A673 (cell line): ENCODE data around the gene ATAT1. TPM values are rescaled to one million over a fixed set of nuclear protein-coding genes. Genes with fewer than 3 reads are reported as not detected.

ENCODE experiments used
- BruUV-seq: library from RNA; stranded (reverse); fragments of 400-500 nt; replicated peaks from 2 replicates; lab custom pipeline; 2021; lab: Mats Ljungman, UMichigan
- CTCF ChIA-PET: fragments of 300-600 bp; sonication (Branson Sonifier 250); formaldehyde crosslinking; loops from one replicate; lab custom pipeline; 2022; ENCODE audit warnings: antibody characterized with exemption; lab: Charles Lee
- POLR2A ChIA-PET: fragments of 300-600 bp; sonication (Branson Sonifier 250); formaldehyde crosslinking; loops from one replicate; lab custom pipeline; 2022; ENCODE audit warnings: antibody characterized with exemption; ENCODE audit not compliant: low non-redundant PET; lab: Charles Lee
- DNase-seq: peaks from one replicate; pipeline ENCODE4 v3.0.0-alpha.2; 2015; ENCODE audit warnings: low spot score
- H3K27ac ChIP-seq: fragments of 200-600 bp; sonication (generic); 2 replicates; pipeline ENCODE4 v1.5.1; 2016; ENCODE audit warnings: mixed run types, low read depth, mild to moderate bottlenecking, mixed read lengths, antibody characterized with exemption, low read length; ENCODE audit not compliant: poor library complexity, severe bottlenecking
- H3K27me3 ChIP-seq: fragments of 200-600 bp; sonication (generic); replicated peaks from 2 replicates; pipeline ENCODE4 v1.6.1; 2017; ENCODE audit warnings: mixed run types, low read depth, mild to moderate bottlenecking, mixed read lengths, antibody characterized with exemption, low read length; ENCODE audit not compliant: insufficient read depth, poor library complexity
- H3K36me3 ChIP-seq: fragments of 200-600 bp; sonication (generic); 2 replicates; pipeline ENCODE4 v1.6.1; 2016; ENCODE audit warnings: mixed run types, mild to moderate bottlenecking, mixed read lengths, antibody characterized with exemption, low read length; ENCODE audit not compliant: insufficient read depth, poor library complexity, severe bottlenecking
- H3K4me1 ChIP-seq: fragments of 200-600 bp; sonication (generic); 2 replicates; pipeline ENCODE4 v1.6.1; 2017; ENCODE audit warnings: mixed run types, mild to moderate bottlenecking, mixed read lengths, antibody characterized with exemption, low read length; ENCODE audit not compliant: insufficient read depth, poor library complexity, severe bottlenecking
- H3K4me3 ChIP-seq: fragments of 200-600 bp; sonication (generic); 2 replicates; pipeline ENCODE4 v1.5.1; 2016; ENCODE audit warnings: low read depth, mixed run types, mild to moderate bottlenecking, mixed read lengths, low read length; ENCODE audit not compliant: poor library complexity, severe bottlenecking
- H3K9me3 ChIP-seq: fragments of 200-600 bp; sonication (generic); 2 replicates; pipeline ENCODE4 v1.6.1; 2016; ENCODE audit warnings: mixed run types, low read depth, mild to moderate bottlenecking, mixed read lengths, antibody characterized with exemption, low read length; ENCODE audit not compliant: poor library complexity, severe bottlenecking
- EZH2 ChIP-seq: fragments of 200-600 bp; sonication (generic); IDR thresholded peaks from 2 replicates; pipeline ENCODE4 v1.6.1; 2017; ENCODE audit warnings: borderline replicate concordance, low read depth, mild to moderate bottlenecking, mixed read lengths, antibody characterized with exemption, low read length; ENCODE audit not compliant: poor library complexity, severe bottlenecking
- intact Hi-C: fragments of 100-400 bp; cut with micrococcal nuclease; formaldehyde crosslinking; loops from one replicate; pipeline ENCODE4 v1.10.0; 2022; ENCODE audit not compliant: unreplicated experiment
- total RNA-seq: library from RNA; stranded (reverse); gene quantifications from 2 replicates; pipeline ENCODE4 v1.2.3, GENCODE V29; 2021
- TF ChIP-seq, protein P1 (sequence below): fragments of 300-800, 200-600 bp; sonication (generic); conservative IDR thresholded peaks from 2 replicates; pipeline ENCODE4 v1.5.1; 2017; ENCODE audit warnings: low read depth, mild to moderate bottlenecking, antibody characterized with exemption, low read length, moderate library complexity, mixed read lengths

ATAT1 gene
- total RNA-seq, 1 experiment from 2014 or later, result 31.7 TPM

DNA sequence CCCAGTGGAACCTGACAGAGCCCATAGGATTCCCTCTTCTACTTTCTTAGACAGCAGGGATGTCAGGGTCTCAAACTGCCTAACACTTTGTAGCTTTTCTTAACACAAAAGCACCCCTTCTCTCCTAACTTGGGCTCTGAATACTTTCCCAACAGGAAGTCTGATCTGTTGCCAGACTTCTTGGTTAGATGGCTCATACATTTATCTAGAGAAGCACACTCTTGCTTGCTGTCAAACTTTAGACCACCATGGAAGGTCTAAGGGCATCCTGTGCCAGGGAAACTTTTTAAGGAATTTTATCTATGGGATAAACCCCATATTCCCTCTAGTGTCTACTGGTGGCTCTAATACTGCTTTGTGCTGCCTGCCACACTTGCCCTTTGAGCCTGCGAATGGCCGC is 17.0 kb downstream of the ATAT1 start:
- Histone ChIP-seq H3K27ac (no peak overlapping the region), H3K36me3 (peaks cover 33% of the 10 kb centered on the region), H3K27me3 (no peaks in the 10 kb centered on the region), H3K9me3 (no peaks in the 10 kb centered on the region), H3K4me3 (no peak overlapping the region), H3K4me1 (peaks cover 10% of the 10 kb centered on the region)
- ChIA-PET CTCF (no interaction called here), POLR2A (no interaction called here)
- BruUV-seq, result no TSS peak
- intact Hi-C loops, result no loop called here
- no peak for DNase-seq
- no peak for TF ChIP-seq EZH2
- TF ChIP-seq, protein P1, sequence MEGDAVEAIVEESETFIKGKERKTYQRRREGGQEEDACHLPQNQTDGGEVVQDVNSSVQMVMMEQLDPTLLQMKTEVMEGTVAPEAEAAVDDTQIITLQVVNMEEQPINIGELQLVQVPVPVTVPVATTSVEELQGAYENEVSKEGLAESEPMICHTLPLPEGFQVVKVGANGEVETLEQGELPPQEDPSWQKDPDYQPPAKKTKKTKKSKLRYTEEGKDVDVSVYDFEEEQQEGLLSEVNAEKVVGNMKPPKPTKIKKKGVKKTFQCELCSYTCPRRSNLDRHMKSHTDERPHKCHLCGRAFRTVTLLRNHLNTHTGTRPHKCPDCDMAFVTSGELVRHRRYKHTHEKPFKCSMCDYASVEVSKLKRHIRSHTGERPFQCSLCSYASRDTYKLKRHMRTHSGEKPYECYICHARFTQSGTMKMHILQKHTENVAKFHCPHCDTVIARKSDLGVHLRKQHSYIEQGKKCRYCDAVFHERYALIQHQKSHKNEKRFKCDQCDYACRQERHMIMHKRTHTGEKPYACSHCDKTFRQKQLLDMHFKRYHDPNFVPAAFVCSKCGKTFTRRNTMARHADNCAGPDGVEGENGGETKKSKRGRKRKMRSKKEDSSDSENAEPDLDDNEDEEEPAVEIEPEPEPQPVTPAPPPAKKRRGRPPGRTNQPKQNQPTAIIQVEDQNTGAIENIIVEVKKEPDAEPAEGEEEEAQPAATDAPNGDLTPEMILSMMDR, result no peak

DNA sequence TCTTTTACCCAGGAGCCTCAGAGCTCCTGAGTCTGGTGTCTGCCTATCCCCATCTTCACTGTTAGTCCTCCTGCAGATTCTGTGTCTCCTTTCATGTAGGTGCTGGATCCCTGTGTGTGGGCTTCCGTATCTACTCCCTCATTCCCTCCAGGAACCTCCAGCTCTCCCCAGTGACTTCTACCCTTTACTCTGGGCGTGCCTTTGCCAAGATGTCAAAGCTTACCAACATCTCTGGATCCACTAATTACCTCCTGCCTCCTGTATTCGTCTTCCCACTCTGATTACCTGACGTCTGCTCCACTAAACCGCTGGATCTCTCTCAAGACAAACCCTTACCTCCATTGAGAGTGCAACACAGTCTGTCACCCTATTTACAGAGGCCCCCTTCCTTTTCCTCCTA is 18.1 kb downstream of the ATAT1 start:
- Histone ChIP-seq H3K4me3 (no peak overlapping the region), H3K27me3 (no peaks in the 10 kb centered on the region), H3K27ac (no peak overlapping the region), H3K4me1 (peaks cover 10% of the 10 kb centered on the region), H3K36me3 (peaks cover 33% of the 10 kb centered on the region), H3K9me3 (no peaks in the 10 kb centered on the region)
- intact Hi-C loops, result no loop called here
- no peak for DNase-seq
- ChIA-PET POLR2A (no interaction called here), CTCF (interaction anchor here (0.5 kb wide), 1 partner anchor 1186 kb away, joined by 6 read pairs; no protein-coding TSS in a partner anchor)
- TF ChIP-seq, protein P1, result no peak
- no peak for TF ChIP-seq EZH2
- BruUV-seq, result no TSS peak

DNA sequence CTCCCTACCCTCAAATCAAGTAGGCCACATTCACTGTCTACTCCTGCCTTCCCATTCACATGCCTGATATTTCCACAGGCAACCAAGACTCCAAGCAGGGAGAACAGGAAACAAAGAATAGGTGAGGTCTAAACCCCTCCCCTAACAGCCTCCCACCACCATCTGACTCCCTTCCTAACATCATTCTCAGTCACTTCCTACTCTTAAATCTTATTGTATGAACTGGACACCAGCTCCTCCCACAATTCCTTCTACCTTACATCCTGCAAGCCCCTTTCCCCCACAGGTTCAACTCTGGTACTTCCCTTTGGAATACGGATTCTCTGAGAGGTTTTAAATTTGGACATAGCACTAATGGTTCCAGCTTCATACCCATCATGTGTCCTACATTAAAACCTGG is 19.3 kb downstream of the ATAT1 start:
- H3K27ac ChIP-seq, result no peak overlapping the region
- H3K4me1 ChIP-seq, result peaks cover 10% of the 10 kb centered on the region
- intact Hi-C loops, result no loop called here
- peaks cover 26% of the 10 kb centered on the region for H3K36me3 ChIP-seq
- TF ChIP-seq EZH2, result no peak
- TF ChIP-seq, protein P1, result no peak
- no peaks in the 10 kb centered on the region for H3K9me3 ChIP-seq
- no peak for DNase-seq
- ChIA-PET CTCF (no interaction called here), POLR2A (no interaction called here)
- H3K27me3 ChIP-seq, result no peaks in the 10 kb centered on the region
- H3K4me3 ChIP-seq, result no peak overlapping the region
- no TSS peak for BruUV-seq
